ENCODE results near the gene TIMM8A. TPM values are rescaled to one million over a fixed set of nuclear protein-coding genes. Genes with fewer than 3 reads are reported as not detected.

The TIMM8A gene
- total RNA-seq, 2 donors from 2014 or later, result 5.3 to 5.7 TPM

- no peak for DNase-seq
- TF ChIP-seq POLR2A (IDR thresholded peaks at IDR 0.05), result no peak
- TF ChIP-seq, protein P1, sequence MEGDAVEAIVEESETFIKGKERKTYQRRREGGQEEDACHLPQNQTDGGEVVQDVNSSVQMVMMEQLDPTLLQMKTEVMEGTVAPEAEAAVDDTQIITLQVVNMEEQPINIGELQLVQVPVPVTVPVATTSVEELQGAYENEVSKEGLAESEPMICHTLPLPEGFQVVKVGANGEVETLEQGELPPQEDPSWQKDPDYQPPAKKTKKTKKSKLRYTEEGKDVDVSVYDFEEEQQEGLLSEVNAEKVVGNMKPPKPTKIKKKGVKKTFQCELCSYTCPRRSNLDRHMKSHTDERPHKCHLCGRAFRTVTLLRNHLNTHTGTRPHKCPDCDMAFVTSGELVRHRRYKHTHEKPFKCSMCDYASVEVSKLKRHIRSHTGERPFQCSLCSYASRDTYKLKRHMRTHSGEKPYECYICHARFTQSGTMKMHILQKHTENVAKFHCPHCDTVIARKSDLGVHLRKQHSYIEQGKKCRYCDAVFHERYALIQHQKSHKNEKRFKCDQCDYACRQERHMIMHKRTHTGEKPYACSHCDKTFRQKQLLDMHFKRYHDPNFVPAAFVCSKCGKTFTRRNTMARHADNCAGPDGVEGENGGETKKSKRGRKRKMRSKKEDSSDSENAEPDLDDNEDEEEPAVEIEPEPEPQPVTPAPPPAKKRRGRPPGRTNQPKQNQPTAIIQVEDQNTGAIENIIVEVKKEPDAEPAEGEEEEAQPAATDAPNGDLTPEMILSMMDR (IDR thresholded peaks at IDR 0.05), result no peak
- Histone ChIP-seq H3K9me3 (no peaks in the 10 kb centered on the region), H3K4me1 (no peaks in the 10 kb centered on the region), H3K36me3 (replicated peaks in 1 of 2; ENCODE audit: insufficient read depth in 1 of 2, low read depth in 2 of 2) (no peaks in the 10 kb centered on the region), H3K27me3 (no peaks in the 10 kb centered on the region), H3K4me3 (no peak overlapping the region), H3K27ac (no peak overlapping the region)
- intact Hi-C loops (cut with DNase I), result no loop called here
- ATAC-seq, result no peak
Observed at GRCh38 chrX:101362757-101363156, 14.2 kb upstream of the TIMM8A start.

GRCh38 chrX:101362116-101362515 lies 13.6 kb upstream of the TIMM8A start:
- H3K27me3 ChIP-seq, result no peaks in the 10 kb centered on the region
- no peak overlapping the region for H3K4me3 ChIP-seq
- H3K4me1 ChIP-seq, result no peaks in the 10 kb centered on the region
- no peak overlapping the region for H3K27ac ChIP-seq
- H3K9me3 ChIP-seq, result no peaks in the 10 kb centered on the region
- ATAC-seq (no peak), DNase-seq (no peak)
- intact Hi-C loops (cut with DNase I), result no loop called here
- TF ChIP-seq POLR2A (IDR thresholded peaks at IDR 0.05), result no peak
- TF ChIP-seq, protein P1 (IDR thresholded peaks at IDR 0.05), result no peak
- no peaks in the 10 kb centered on the region for H3K36me3 ChIP-seq (replicated peaks in 1 of 2; ENCODE audit: insufficient read depth in 1 of 2, low read depth in 2 of 2)
- 71 to 74% methylated on average over 2 to 3 of the region's 3 CpGs for WGBS, 2 donors

DNA sequence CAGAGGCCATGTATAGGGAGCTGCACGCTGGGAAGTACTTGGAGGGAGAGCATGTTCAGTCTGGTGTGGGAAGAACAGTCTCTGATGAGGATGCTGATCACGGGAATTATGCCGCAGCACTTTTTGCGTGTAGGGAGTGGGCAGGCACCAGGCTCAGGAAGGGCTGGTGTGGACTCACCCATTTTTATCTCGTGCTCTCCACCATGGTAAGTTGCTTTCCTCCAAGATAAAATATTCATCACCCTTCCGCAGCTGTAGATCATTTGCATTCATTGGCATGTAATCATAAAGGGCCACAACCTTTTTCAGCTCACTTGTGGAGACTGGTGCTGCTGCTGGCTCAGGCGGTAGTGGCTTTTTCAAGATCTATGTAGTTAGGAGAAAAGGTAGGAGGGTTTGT lies 11.8 kb upstream of the TIMM8A start:
- WGBS, 2 donors, result 65 to 71% methylated on average over 7 of the region's 7 CpGs
- H3K36me3 ChIP-seq (replicated peaks in 1 of 2; ENCODE audit: insufficient read depth in 1 of 2, low read depth in 2 of 2), result no peaks in the 10 kb centered on the region
- no peak overlapping the region for H3K4me3 ChIP-seq
- H3K27ac ChIP-seq, result no peak overlapping the region
- intact Hi-C loops (cut with DNase I), result no loop called here
- H3K9me3 ChIP-seq, result no peaks in the 10 kb centered on the region
- H3K4me1 ChIP-seq, result no peaks in the 10 kb centered on the region
- no peak for ATAC-seq
- H3K27me3 ChIP-seq, result no peaks in the 10 kb centered on the region
- no peak for DNase-seq
- TF ChIP-seq POLR2A (IDR thresholded peaks at IDR 0.05), result no peak
- TF ChIP-seq, protein P1 (IDR thresholded peaks at IDR 0.05), result no peak

DNA sequence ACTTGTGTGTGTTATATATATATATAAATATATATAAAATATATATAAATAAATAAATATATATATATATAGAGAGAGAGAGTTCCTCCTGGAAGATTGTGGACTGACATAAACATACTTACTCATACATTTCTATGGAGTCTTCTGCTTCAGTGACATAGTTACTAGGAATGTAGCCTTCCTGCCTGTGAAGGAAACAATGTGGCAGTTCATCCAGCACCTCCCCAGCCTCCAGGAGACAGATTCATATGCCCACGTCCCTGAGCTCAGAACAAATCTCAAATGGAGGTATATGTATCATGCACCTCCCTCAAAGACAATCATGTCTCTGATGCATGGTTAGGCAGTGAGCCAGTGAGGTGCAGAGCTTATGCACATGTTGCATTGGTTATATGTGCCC lies 11.4 kb upstream of the TIMM8A start:
- no peak for DNase-seq
- H3K36me3 ChIP-seq (replicated peaks in 1 of 2; ENCODE audit: insufficient read depth in 1 of 2, low read depth in 2 of 2), result no peaks in the 10 kb centered on the region
- intact Hi-C loops (cut with DNase I), result no loop called here
- no peaks in the 10 kb centered on the region for H3K9me3 ChIP-seq
- H3K27me3 ChIP-seq, result no peaks in the 10 kb centered on the region
- no peak overlapping the region for H3K4me3 ChIP-seq
- no peak for ATAC-seq
- 50 to 80% methylated on average over 1 of the region's 1 CpG for WGBS, 2 donors
- TF ChIP-seq, protein P1 (IDR thresholded peaks at IDR 0.05), result no peak
- no peak for TF ChIP-seq POLR2A (IDR thresholded peaks at IDR 0.05)
- no peaks in the 10 kb centered on the region for H3K4me1 ChIP-seq
- H3K27ac ChIP-seq, result no peak overlapping the region

- no peaks in the 10 kb centered on the region for H3K4me1 ChIP-seq
- 27 to 33% methylated on average over 3 to 5 of the region's 5 CpGs for WGBS, 2 donors
- no peaks in the 10 kb centered on the region for H3K36me3 ChIP-seq (replicated peaks in 1 of 2; ENCODE audit: insufficient read depth in 1 of 2, low read depth in 2 of 2)
- no peak overlapping the region for H3K4me3 ChIP-seq
- TF ChIP-seq, protein P1 (IDR thresholded peaks at IDR 0.05), result peak; percentile 16 to 51 (median 33)
- TF ChIP-seq POLR2A (IDR thresholded peaks at IDR 0.05), result no peak
- H3K27me3 ChIP-seq, result no peaks in the 10 kb centered on the region
- ATAC-seq (no peak), DNase-seq (peak; percentile 11 to 45 (median 24))
- H3K27ac ChIP-seq, result no peak overlapping the region
- intact Hi-C loops (cut with DNase I), result no loop called here
- H3K9me3 ChIP-seq, result no peaks in the 10 kb centered on the region
Observed at GRCh38 chrX:101357166-101357795, 8.7 kb upstream of the TIMM8A start.

Data from body of pancreas (tissue), 4 donors.